ENCODE data around the gene SMIM38. TPM values are rescaled to one million over a fixed set of nuclear protein-coding genes. Genes with fewer than 3 reads are reported as not detected.

SMIM38 gene
- total and polyA plus RNA-seq, 7 donors = 0.03 to 0.54 (median 0.10) TPM; not detected in 1

DNA sequence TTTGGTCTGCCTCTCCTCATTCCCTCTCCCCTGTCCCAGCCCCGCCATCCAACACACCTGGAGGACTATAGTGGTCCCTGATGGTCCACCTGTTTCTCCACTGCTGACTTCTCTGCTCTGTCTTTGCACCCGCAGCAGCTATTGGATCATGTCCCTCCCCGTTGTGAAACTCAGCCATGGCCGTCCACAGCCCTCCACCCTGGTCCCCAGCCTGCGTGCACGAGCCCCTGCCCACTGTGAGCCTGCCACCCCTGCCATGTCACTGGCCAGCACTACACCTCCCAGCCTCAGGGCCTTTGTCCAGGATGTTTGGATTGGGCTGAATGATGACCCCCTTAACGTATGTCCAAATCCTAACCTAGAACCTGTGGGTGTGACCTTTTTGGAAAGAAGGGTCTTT, 47.7 kb upstream of the SMIM38 start:
- Histone ChIP-seq H3K4me3 (no peak overlapping the region), H3K9me3 (no peaks in the 10 kb centered on the region), H3K4me1 (no peaks in the 10 kb centered on the region), H3K27ac (no peak overlapping the region), H3K36me3 (ENCODE audit: insufficient read depth in 1 of 2, low read depth in 1 of 2) (no peaks in the 10 kb centered on the region), H3K27me3 (ENCODE audit: insufficient read depth in 3 of 3, low read length in 2 of 3) (peaks cover 0 to 27% (median 2%) of the 10 kb centered on the region in 3 donors)
- DNase-seq (no peak), ATAC-seq (no peak)
- TF ChIP-seq, protein P1, sequence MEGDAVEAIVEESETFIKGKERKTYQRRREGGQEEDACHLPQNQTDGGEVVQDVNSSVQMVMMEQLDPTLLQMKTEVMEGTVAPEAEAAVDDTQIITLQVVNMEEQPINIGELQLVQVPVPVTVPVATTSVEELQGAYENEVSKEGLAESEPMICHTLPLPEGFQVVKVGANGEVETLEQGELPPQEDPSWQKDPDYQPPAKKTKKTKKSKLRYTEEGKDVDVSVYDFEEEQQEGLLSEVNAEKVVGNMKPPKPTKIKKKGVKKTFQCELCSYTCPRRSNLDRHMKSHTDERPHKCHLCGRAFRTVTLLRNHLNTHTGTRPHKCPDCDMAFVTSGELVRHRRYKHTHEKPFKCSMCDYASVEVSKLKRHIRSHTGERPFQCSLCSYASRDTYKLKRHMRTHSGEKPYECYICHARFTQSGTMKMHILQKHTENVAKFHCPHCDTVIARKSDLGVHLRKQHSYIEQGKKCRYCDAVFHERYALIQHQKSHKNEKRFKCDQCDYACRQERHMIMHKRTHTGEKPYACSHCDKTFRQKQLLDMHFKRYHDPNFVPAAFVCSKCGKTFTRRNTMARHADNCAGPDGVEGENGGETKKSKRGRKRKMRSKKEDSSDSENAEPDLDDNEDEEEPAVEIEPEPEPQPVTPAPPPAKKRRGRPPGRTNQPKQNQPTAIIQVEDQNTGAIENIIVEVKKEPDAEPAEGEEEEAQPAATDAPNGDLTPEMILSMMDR (IDR thresholded peaks at IDR 0.05) = no peak
- WGBS, 3 donors = 96 to 98% (median 97%) methylated on average over 7 of the region's 7 CpGs
- intact Hi-C loops (cut with DNase I) = loop anchor here in 1 of 2 donors (10.0 kb wide), 1 partner anchor 337 kb away; no protein-coding TSS in a partner anchor

DNA sequence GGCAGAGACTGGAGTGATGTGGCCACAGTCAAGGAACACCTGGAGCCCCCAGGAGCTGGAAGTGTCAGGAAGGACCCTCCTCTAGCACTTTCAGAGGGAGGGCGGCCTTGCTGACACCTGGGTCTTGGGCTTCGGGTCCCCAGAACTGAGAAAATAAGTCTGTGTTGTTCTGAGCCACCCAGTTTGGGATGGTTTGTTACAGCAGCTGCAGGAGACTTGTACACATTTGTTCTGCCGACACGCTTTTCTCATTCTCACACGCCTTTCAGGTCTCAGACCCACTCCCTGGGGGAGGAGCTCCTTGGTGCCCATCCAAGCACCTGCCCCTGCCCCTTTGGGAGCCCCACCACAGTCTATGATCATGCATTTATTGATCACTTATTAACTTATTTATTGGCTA, 47.2 kb upstream of the SMIM38 start:
- intact Hi-C loops (cut with DNase I) = loop anchor here in 1 of 2 donors (10.0 kb wide), 1 partner anchor 336 kb away; no protein-coding TSS in a partner anchor
- H3K4me3 ChIP-seq = no peak overlapping the region
- no peaks in the 10 kb centered on the region for H3K36me3 ChIP-seq (ENCODE audit: insufficient read depth in 1 of 2, low read depth in 1 of 2)
- H3K27ac ChIP-seq = no peak overlapping the region
- H3K27me3 ChIP-seq (ENCODE audit: insufficient read depth in 3 of 3, low read length in 2 of 3) = peaks cover 0 to 22% (median 2%) of the 10 kb centered on the region in 3 donors
- no peak for DNase-seq
- H3K4me1 ChIP-seq = no peaks in the 10 kb centered on the region
- H3K9me3 ChIP-seq = no peaks in the 10 kb centered on the region
- ATAC-seq = no peak
- WGBS, 3 donors = 91 to 98% (median 91%) methylated on average over 5 of the region's 5 CpGs
- TF ChIP-seq, protein P1 (IDR thresholded peaks at IDR 0.05) = no peak

DNA sequence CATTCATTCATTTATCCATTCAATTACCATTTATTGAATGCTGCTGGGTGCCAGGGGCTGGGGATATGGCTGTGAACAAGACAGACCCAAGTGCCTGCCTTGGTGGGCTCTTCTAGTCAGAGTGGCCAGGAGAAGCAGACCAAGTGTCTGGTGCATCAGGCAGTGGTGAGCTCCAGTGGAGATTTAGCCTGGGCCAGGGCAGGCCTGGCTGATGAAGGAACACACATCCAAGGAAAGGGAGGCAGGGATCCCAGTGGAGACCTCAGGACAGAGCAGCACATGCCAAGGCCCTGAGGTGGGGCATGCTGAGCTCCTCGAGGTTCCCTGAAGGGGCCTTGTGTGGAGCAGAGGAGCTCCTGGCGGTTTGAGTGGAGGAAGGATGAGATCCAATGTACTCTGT, 46.6 kb upstream of the SMIM38 start:
- H3K4me1 ChIP-seq = no peaks in the 10 kb centered on the region
- no peak for DNase-seq
- H3K9me3 ChIP-seq = no peaks in the 10 kb centered on the region
- no peak overlapping the region for H3K27ac ChIP-seq
- ATAC-seq = no peak
- no peak overlapping the region for H3K4me3 ChIP-seq
- WGBS, 3 donors = 93 to 97% (median 95%) methylated on average over 2 of the region's 2 CpGs
- no peaks in the 10 kb centered on the region for H3K36me3 ChIP-seq (ENCODE audit: insufficient read depth in 1 of 2, low read depth in 1 of 2)
- TF ChIP-seq, protein P1 (IDR thresholded peaks at IDR 0.05) = no peak
- H3K27me3 ChIP-seq (ENCODE audit: insufficient read depth in 3 of 3, low read length in 2 of 3) = peaks cover 0 to 17% (median 0%) of the 10 kb centered on the region in 3 donors
- intact Hi-C loops (cut with DNase I) = loop anchor here in 1 of 2 donors (10.0 kb wide), 1 partner anchor 336 kb away; no protein-coding TSS in a partner anchor

DNA sequence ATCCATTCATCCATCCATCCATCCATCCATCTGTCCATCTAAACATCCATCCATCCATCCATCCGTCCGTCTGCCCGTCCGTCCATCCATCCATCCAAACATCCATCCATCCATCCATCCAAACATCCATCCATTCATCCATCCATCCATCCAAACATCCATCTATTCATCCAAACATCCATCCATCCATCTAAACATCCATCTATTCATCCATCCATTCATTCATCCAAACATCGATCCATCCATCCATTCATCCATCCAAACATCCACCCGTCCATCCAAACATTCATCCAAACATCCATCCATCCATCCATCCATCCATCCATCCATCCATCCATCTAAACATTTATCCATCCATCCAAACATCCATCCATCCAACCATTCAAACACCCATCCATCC, 45.3 kb upstream of the SMIM38 start:
- Histone ChIP-seq H3K4me1 (peaks cover under 1% of the 10 kb centered on the region), H3K4me3 (no peak overlapping the region), H3K36me3 (ENCODE audit: insufficient read depth in 1 of 2, low read depth in 1 of 2) (no peaks in the 10 kb centered on the region), H3K27ac (no peak overlapping the region), H3K27me3 (ENCODE audit: insufficient read depth in 3 of 3, low read length in 2 of 3) (peaks cover 0 to 7% (median 0%) of the 10 kb centered on the region in 3 donors), H3K9me3 (no peaks in the 10 kb centered on the region)
- intact Hi-C loops (cut with DNase I) = no loop called here
- 91 to 97% (median 96%) methylated on average over 6 of the region's 6 CpGs for WGBS, 3 donors
- ATAC-seq = no peak
- TF ChIP-seq, protein P1 (IDR thresholded peaks at IDR 0.05) = no peak
- no peak for DNase-seq
